ENCODE measurements around the gene MTERF2.
"Not testable (repeated sequence)": the region's sequence is repeated elsewhere in the genome, so short reads cannot be mapped to it uniquely, and the experiment has no call there.

Gene MTERF2

DNA sequence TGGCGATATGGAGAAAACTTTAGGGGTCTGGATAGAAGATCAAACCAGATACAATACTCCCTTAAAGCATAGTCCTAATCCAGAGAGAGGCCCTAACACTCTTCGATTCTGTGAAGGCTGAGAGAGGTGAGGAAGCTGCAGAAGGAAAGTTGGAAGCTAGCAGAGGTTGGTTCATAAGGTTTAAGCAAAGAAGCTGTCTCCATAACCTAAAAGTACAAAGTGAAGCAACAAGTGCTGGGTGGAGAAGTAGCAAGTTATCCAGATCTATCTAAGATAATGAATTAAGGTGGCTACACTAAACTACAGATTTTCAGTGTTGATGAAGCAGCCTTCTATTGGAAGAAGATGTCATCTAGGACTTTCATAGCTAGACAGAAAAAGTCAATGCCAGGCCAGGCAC lies 24.6 kb upstream of the MTERF2 start:
- Mint-ChIP-seq H3K4me3 (no peak overlapping the region), H3K27me3 (peaks cover 17% of the 10 kb centered on the region), H3K9me3 (peaks cover 3% of the 10 kb centered on the region), H3K4me1 (no peaks in the 10 kb centered on the region), H3K36me3 (peaks cover 6% of the 10 kb centered on the region), H3K27ac (no peak overlapping the region)
- ATAC-seq, result no peak

DNA sequence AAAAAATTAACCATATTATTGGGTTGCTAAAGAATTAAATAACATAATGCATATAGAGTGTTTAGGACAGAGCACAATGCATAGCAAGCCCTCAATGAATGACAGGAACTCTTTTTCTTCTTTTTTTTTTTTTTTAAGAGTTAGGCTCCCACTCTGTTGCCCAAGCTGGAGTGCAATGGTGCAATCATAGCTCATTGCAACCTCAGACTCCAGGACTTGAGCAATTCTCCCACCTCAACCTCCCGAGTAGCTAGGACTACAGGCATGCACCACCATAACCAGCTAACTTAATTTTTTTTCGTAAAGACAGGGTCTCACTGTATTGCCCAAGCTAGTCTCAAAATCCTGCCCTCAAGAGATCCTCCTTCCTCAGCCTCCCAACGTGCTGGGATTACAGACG lies 20.5 kb upstream of the MTERF2 start:
- H3K9me3 Mint-ChIP-seq, result peaks cover 7% of the 10 kb centered on the region

DNA sequence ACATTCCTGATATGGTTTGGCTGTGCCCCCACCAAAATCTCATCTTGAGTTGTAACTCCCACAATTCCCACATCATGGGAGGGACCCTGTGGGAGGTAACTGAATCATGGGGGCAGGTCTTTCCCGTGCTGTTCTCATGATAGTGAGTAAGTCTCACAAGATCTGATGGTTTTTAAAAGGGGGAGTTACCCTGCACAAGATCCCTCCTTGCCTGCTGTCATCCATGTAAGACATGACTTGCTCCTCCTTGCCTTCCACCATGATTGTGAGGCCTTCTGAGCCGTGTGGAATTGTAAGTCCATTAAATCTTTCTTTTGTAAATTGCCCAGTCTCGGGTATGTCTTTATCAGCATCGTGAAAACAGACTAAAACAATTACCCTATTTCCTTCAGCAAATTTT lies 15.7 kb upstream of the MTERF2 start:
- not testable (repeated sequence) for ATAC-seq, H3K9me3 Mint-ChIP-seq, H3K27me3 Mint-ChIP-seq, H3K36me3 Mint-ChIP-seq, H3K4me3 Mint-ChIP-seq, H3K4me1 Mint-ChIP-seq, H3K27ac Mint-ChIP-seq

More for the DNA sequence above, 20.5 kb upstream of the MTERF2 start:
- no peak for ATAC-seq
- Mint-ChIP-seq H3K4me3 (no peak overlapping the region), H3K27ac (no peak overlapping the region), H3K4me1 (no peaks in the 10 kb centered on the region), H3K27me3 (peaks cover 17% of the 10 kb centered on the region), H3K36me3 (peaks cover 6% of the 10 kb centered on the region)

DNA sequence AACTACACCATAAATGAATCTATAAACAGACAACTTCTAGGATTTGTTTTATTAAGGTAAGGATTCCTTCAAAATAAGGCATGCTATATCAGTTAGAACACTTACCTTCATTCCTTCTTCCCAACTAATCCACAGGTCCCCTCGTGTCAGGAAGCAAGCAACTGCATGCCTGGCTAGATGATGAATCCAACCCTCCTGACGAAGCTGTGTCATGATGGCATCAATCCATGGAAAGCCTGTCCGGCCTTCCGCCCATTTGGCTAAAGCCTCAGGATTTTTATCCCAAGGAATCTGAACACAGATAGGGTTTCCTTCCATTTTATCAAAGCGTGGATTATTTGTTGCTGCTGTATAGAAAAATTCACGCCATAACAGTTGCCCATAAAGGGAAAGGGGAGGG lies 12.5 kb upstream of the MTERF2 start:
- Mint-ChIP-seq H3K4me1 (no peaks in the 10 kb centered on the region), H3K27ac (no peak overlapping the region), H3K9me3 (peaks cover 4% of the 10 kb centered on the region), H3K27me3 (no peaks in the 10 kb centered on the region), H3K36me3 (peaks cover 17% of the 10 kb centered on the region), H3K4me3 (no peak overlapping the region)
- ATAC-seq, result no peak

DNA sequence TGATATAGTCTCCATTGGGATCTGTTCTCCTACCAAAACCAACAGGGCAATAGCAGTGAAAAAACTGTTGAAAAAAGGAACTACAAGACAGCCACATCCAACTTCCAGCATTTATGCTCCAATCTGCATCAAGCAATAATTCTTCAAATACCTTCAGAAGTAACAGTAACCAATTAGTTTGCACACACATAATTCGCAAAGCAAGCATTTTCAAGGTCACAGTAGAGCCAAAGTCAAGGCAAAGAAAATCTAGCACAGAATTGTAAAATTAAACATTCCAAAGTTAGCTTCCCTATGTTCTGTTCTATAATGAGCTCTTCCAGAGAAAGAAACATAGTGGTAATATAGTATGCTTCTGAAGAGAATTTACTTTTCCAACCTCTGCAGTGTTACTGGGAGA lies 11.0 kb upstream of the MTERF2 start:
- no peak overlapping the region for H3K4me3 Mint-ChIP-seq
- H3K36me3 Mint-ChIP-seq, result peaks cover 17% of the 10 kb centered on the region
- no peak for ATAC-seq
- H3K27me3 Mint-ChIP-seq, result no peaks in the 10 kb centered on the region
- no peaks in the 10 kb centered on the region for H3K4me1 Mint-ChIP-seq
- peaks cover 4% of the 10 kb centered on the region for H3K9me3 Mint-ChIP-seq
- no peak overlapping the region for H3K27ac Mint-ChIP-seq

DNA sequence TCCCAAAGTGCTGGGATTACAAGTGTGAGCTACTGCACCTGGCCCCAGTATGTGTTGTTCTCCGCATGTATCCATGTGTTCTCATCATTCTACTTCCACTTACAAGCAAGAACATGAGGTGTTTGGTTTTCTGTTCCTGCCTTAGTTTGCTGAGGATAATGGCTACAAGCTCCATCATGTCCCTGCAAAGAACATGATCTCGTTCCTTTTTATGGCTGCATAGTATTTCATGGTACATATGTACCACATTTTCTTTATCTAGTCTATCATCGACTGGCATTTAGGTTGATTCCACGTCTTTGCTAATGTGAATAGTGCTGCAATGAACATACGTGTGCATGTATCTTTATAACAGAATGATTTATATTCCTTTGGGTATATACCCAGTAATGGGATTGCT lies 9.2 kb upstream of the MTERF2 start:
- not testable (repeated sequence) for H3K4me3 Mint-ChIP-seq, H3K27ac Mint-ChIP-seq, H3K9me3 Mint-ChIP-seq, H3K27me3 Mint-ChIP-seq, ATAC-seq, H3K4me1 Mint-ChIP-seq
- peaks cover 12% of the 10 kb centered on the region for H3K36me3 Mint-ChIP-seq

DNA sequence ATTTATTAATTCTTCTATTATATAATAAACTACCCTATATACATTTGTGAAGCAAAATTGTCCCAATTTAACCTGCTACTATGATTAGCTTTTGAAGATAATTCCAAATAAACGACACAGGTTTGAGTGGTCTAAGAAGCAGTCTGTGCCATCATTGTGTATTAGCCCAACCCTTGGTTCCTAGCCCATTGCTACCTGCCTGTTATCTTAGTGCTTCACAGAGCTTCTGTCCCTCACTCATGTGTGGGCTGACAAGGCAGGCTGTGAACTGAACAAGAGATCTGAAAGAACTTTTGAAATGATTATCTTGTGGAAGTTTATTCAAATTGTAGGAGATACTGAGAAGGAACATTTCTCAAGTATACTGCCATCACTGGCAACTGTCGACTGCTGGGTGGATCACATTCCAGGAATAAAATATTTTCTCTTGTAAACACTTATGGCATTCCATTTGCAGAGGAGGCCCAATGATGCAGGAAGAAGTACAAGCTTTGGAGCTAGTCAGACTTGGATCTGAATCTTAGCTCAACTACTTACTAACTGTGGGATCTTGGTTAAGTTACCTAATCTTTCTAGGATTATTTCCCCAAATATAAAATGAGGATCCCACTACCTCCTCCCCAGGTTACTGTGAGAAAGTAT lies 7.8 kb upstream of the MTERF2 start:
- no peaks in the 10 kb centered on the region for H3K4me1 Mint-ChIP-seq
- ATAC-seq, result no peak
- no peaks in the 10 kb centered on the region for H3K27me3 Mint-ChIP-seq
- H3K36me3 Mint-ChIP-seq, result peaks cover 12% of the 10 kb centered on the region
- H3K4me3 Mint-ChIP-seq, result no peak overlapping the region
- H3K9me3 Mint-ChIP-seq, result no peaks in the 10 kb centered on the region
- no peak overlapping the region for H3K27ac Mint-ChIP-seq

DNA sequence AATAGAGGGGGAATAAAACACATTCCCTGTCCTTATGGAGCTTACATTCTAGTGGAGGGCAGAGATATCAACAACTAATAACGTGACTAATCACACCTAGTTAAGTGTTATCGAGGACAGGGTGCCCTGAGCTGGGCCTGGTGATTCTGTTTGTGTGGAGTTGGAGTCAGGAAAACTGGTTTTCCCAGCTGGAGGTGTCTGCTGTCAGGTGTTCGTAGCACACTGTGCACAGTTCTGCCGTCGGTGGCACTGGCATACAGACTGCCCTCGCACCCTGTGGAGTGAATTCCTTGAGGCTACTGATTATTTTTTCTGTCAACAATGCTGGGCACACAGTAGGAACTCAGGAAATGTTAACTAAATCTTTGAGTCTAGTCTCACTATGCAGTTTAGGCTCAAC lies 900 bp upstream of the MTERF2 start:
- Mint-ChIP-seq H3K27ac (no peak overlapping the region), H3K4me3 (peak overlapping the region; percentile 99), H3K27me3 (no peaks in the 10 kb centered on the region), H3K9me3 (peaks cover 11% of the 10 kb centered on the region), H3K36me3 (peaks cover 27% of the 10 kb centered on the region), H3K4me1 (peaks cover 38% of the 10 kb centered on the region)
- ATAC-seq, result no peak

DNA sequence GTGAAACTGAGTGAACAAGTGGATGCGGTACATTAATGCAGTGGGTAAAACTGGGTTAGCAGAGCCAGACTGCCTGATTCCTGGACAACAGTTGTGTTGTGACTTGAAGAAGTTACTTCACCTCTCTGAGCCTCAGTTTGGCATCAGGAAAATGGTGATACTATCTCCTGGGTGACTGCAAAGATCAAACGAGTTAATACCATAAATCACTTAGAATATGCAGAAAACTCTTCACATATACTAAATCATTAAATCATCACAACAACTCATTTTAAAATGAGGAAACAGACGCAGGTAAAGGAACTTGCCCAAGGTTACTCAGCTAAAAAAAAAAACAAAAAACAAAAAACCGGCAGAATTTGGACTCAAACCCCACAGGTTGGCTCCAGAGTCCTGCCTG lies 811 bp downstream of the MTERF2 start:
- peaks cover 38% of the 10 kb centered on the region for H3K4me1 Mint-ChIP-seq

DNA sequence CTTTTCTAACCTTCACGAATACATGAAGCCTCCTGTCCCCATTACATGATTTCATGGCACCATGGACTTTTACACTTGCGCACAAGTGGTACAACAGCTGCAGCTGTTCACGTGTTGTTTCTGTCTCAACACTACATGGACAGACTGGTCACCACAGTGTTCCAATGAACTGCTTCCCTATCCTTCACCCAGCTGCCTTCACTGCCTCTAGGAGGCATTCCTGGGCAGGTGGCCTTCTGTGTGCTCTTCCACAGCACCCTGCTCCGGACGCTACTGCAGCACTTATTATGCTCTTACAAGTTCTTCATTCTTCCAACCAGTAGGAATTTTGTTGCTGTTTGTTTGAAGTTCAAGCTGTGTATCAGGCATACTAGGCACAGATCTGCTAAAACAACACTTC lies 1.5 kb downstream of the MTERF2 start:
- Mint-ChIP-seq H3K36me3 (peaks cover 27% of the 10 kb centered on the region), H3K9me3 (peaks cover 11% of the 10 kb centered on the region), H3K27me3 (no peaks in the 10 kb centered on the region), H3K4me3 (no peak overlapping the region), H3K4me1 (peaks cover 38% of the 10 kb centered on the region), H3K27ac (no peak overlapping the region)
- no peak for ATAC-seq

More for the DNA sequence above, 811 bp downstream of the MTERF2 start:
- ATAC-seq, result no peak
- H3K27me3 Mint-ChIP-seq, result no peaks in the 10 kb centered on the region
- peaks cover 11% of the 10 kb centered on the region for H3K9me3 Mint-ChIP-seq
- H3K27ac Mint-ChIP-seq, result peak overlapping the region; percentile 92
- peaks cover 27% of the 10 kb centered on the region for H3K36me3 Mint-ChIP-seq
- peak overlapping the region; percentile 99 for H3K4me3 Mint-ChIP-seq

DNA sequence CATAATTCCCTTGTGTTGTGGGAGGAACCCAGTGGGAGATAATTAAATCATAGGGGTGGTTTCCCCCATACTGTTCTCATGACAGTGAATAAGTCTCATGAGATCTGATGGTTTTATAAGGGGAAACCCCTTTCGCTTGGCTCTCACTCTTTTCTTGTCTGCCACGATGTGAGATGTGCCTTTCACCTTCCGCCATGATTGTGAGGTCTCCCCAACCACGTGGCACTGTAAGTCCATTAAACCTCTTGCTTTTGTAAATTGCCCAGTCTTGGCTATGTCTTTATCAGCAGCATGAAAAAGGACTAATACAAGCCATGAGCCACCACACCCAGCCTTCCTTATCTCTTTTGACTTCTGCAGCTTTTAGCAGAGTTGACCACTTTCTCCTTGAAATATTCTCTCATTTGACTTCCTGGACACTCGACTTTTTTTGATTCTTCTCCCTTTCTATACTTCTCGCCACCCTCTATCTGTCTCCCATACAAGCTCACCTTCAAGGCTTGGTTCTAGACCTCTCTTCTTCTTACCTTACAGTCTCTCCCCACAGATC lies 2.3 kb downstream of the MTERF2 start:
- Mint-ChIP-seq H3K4me3 (no peak overlapping the region), H3K9me3 (peaks cover 11% of the 10 kb centered on the region), H3K36me3 (peaks cover 27% of the 10 kb centered on the region), H3K4me1 (peaks cover 38% of the 10 kb centered on the region), H3K27ac (no peak overlapping the region), H3K27me3 (no peaks in the 10 kb centered on the region)
- ATAC-seq, result no peak

DNA sequence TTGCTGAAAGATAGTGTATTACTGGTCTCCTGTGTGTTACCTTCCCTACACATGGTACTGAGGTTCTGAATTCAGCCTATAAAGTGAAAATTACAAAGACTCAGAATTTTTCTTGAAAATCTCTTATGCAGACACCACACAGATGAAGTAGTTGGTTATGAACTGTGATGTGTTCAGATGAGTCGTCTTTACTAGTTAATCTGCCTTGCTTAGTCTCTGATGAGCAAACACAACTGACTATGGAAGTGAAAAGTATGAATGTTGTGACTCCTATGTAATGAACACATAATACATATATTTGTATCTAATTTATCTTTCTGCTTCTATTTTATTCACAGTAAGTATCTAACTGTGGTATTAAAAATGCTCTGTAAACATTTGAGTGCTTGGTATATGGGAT lies 4.7 kb downstream of the MTERF2 start:
- H3K27ac Mint-ChIP-seq, result no peak overlapping the region
- no peak overlapping the region for H3K4me3 Mint-ChIP-seq
- H3K27me3 Mint-ChIP-seq, result no peaks in the 10 kb centered on the region
- H3K36me3 Mint-ChIP-seq, result peaks cover 27% of the 10 kb centered on the region
- no peak for ATAC-seq
- peaks cover 11% of the 10 kb centered on the region for H3K9me3 Mint-ChIP-seq
- peaks cover 32% of the 10 kb centered on the region for H3K4me1 Mint-ChIP-seq

DNA sequence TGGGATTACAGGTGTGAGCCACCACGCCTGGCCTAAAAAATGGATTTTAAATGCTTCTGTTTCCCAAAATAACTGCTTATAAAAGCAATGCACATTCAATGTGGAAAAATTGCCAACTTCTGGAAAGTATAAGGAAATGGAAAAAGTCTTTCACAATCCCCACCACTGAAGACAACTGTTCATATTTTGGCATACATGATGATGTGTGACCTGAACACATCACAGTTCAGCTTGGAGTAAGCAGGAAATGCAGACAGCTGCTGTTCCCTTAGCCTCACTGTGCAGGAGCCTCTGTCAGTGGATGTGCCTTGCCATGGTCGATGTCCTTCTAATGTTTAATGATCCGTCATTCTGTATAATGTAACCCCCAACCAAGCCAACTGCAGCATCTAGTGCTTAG lies 5.2 kb downstream of the MTERF2 start:
- Mint-ChIP-seq H3K9me3 (peaks cover 11% of the 10 kb centered on the region), H3K4me1 (peaks cover 31% of the 10 kb centered on the region), H3K4me3 (no peak overlapping the region), H3K36me3 (peaks cover 27% of the 10 kb centered on the region), H3K27ac (no peak overlapping the region), H3K27me3 (no peaks in the 10 kb centered on the region)
- no peak for ATAC-seq

DNA sequence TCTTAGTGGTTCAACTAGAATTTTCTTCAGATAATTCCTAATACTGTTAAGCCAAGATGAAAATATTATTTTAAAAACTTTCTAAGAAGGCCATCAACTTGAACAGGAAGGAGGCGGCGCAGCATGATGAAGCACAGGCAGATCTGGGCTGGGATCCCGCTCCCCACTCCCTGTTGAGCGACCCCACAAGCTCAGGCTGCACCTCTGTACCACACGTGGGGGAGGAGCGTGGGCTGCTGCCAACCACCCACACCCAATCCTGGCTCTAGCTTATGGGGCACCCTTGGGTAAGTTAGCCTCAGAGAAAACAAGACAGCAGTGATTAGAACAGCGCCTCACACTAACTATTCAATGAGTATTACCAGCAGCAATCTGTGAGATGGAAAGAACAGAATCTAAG lies 6.0 kb downstream of the MTERF2 start:
- H3K27ac Mint-ChIP-seq, result no peak overlapping the region
- no peaks in the 10 kb centered on the region for H3K27me3 Mint-ChIP-seq
- H3K9me3 Mint-ChIP-seq, result peaks cover 11% of the 10 kb centered on the region
- no peak for ATAC-seq
- peaks cover 30% of the 10 kb centered on the region for H3K36me3 Mint-ChIP-seq
- H3K4me1 Mint-ChIP-seq, result peaks cover 24% of the 10 kb centered on the region
- no peak overlapping the region for H3K4me3 Mint-ChIP-seq

DNA sequence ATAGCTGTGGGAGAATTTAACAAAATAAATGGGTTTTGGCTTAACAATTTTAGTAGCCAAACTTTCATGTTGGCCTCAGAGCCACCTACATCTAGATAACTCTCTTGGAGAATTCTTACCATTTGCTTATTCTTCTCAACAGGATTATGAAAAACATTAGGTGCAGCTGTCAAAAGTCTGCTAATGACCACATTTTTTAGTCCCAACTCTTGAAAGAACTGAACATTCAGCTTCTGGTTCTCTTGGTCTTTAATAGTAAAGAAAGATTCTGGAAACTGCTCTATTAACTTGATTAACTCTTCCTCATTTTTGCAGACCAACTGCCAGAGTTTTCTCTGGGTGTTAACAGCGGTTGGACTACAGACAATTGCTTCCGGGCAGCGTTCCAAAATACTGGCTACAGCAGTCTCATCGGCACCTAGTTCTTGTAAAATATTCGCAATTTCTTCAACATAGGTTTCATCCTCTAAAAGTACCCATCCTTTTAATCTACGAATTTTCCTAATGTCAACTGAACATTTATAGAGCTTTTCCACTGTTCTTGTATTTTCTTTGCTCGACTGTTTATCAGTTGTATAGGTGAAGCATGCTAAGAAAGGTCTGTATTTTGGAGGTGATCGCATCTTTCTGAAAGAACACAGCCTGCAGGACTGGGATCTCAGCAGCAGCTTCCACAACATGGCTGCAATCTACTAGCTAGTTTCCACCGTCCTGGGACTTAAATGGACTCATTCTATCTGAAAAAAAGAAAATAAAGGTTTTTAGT lies 8.7 kb downstream of the MTERF2 start:
- Mint-ChIP-seq H3K36me3 (peaks cover 11% of the 10 kb centered on the region), H3K4me3 (no peak overlapping the region), H3K9me3 (no peaks in the 10 kb centered on the region), H3K27me3 (no peaks in the 10 kb centered on the region), H3K4me1 (peaks cover 21% of the 10 kb centered on the region), H3K27ac (no peak overlapping the region)
- no peak for ATAC-seq

DNA sequence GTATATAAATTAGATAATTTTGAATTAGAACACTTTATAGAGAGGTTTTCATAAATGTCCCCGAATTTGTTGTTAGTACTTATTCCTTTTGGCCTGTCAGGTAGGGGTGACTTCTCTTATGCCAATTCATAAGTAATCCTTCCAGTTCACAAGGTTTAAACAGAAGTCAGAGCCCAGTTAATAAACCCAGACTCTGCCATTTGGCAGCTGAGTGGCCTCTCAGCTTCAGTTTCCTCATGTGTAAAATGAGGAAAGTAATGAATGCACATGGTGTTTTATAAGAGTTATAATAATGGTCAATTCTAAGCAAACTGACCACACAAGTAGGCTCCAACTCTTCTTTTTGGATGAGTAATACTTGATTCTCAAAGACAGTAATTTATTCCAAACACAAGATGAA lies 10.3 kb downstream of the MTERF2 start:
- no peaks in the 10 kb centered on the region for H3K27me3 Mint-ChIP-seq
- H3K9me3 Mint-ChIP-seq, result no peaks in the 10 kb centered on the region
- no peak overlapping the region for H3K27ac Mint-ChIP-seq
- no peak overlapping the region for H3K4me3 Mint-ChIP-seq
- ATAC-seq, result no peak
- peaks cover 8% of the 10 kb centered on the region for H3K36me3 Mint-ChIP-seq
- peaks cover 21% of the 10 kb centered on the region for H3K4me1 Mint-ChIP-seq
